SU-DHL-6 (cell line): ENCODE measurements around the gene ARID5B.

Source experiments
- CTCF ChIP-seq: fragments of 200-600 bp; sonication (generic); IDR thresholded peaks from one replicate; pipeline ENCODE4 v1.5.1; 2017; ENCODE audit warnings: antibody characterized with exemption, mild to moderate bottlenecking, low read length, moderate library complexity; ENCODE audit not compliant: insufficient read depth, poor library complexity, severe bottlenecking
- EZH2phosphoT487 ChIP-seq: fragments of 200-600 bp; sonication (generic), shearing (Covaris generic); conservative IDR thresholded peaks from 2 replicates; pipeline ENCODE4 v1.6.1; 2018; ENCODE audit warnings: mild to moderate bottlenecking, antibody characterized with exemption, low read length, moderate library complexity, mixed read lengths

- TF ChIP-seq CTCF, result no peak
- TF ChIP-seq EZH2phosphoT487, result no peak
Observed at GRCh38 chr10:61907011-61907410, 5.5 kb downstream of the ARID5B start.
